ENCODE results near the gene ADCY9.
"Not testable (repeated sequence)": the region's sequence is repeated elsewhere in the genome, so short reads cannot be mapped to it uniquely, and the experiment has no call there.

The ADCY9 gene

GRCh38 chr16:3946604-3947180 is 169.6 kb downstream of the ADCY9 start:
- H3K4me3 ChIP-seq (ENCODE audit: low read depth, low read length): no peak overlapping the region
- no peaks in the 10 kb centered on the region for H3K27me3 ChIP-seq (ENCODE audit: control insufficient read depth, insufficient read depth, low read length)
- no peak overlapping the region for H3K9ac ChIP-seq (ENCODE audit: low read depth, low read length)
- no peaks in the 10 kb centered on the region for H3K4me1 ChIP-seq (ENCODE audit: control insufficient read depth, insufficient read depth, low read length)
- no peaks in the 10 kb centered on the region for H3K36me3 ChIP-seq (ENCODE audit: control insufficient read depth, insufficient read depth, low read length)
- H3K9me3 ChIP-seq (ENCODE audit: control insufficient read depth, insufficient read depth, low read length): no peaks in the 10 kb centered on the region

DNA sequence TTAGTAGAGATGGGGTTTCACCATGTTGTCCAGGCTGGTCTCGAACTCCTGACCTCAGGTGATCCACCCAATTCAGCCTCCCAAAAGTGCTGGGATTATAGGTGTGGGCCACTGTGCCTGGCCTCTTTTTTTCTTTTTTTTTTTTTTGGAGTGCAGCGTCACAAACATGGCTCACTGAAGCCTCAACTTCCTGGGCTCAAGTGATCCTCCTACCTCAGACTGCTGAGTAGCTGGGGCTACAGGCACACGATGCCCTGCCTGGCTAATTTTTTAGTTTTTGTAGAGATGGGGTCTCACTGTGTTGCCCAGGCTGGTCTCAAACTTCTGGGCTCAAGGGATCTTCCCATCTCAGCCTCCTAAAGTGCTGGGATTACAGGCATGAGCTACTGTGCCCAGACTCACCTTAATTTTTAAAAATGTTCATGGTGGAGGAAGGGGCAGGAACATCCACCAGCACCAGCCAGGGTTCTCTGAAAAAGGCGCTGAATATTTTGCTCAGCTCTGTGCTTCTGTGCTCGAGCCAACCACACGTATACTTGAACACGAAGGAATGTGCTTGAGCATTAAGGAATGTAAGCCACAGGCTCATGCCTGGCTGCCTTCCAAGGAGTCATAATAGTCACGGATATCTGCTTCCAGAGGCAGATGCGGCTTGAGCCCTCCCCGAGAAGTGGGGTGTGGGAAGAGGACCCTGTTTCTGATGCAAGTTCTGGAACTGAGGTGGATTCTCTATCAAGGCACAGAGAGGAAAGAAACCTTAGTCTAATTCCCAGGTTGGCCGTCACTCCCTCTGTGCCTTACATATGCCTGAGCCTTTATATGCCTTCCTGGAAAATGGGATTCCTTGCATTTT is 170.3 kb downstream of the ADCY9 start:
- no peaks in the 10 kb centered on the region for H3K9me3 ChIP-seq (ENCODE audit: control insufficient read depth, insufficient read depth, low read length)
- no peaks in the 10 kb centered on the region for H3K4me1 ChIP-seq (ENCODE audit: control insufficient read depth, insufficient read depth, low read length)
- no peaks in the 10 kb centered on the region for H3K27me3 ChIP-seq (ENCODE audit: control insufficient read depth, insufficient read depth, low read length)
- H3K4me3 ChIP-seq (ENCODE audit: low read depth, low read length): no peak overlapping the region
- H3K36me3 ChIP-seq (ENCODE audit: control insufficient read depth, insufficient read depth, low read length): no peaks in the 10 kb centered on the region
- no peak overlapping the region for H3K9ac ChIP-seq (ENCODE audit: low read depth, low read length)

- H3K36me3 ChIP-seq (ENCODE audit: control insufficient read depth, insufficient read depth, low read length); H3K9me3 ChIP-seq (ENCODE audit: control insufficient read depth, insufficient read depth, low read length); H3K4me3 ChIP-seq (ENCODE audit: low read depth, low read length); H3K9ac ChIP-seq (ENCODE audit: low read depth, low read length); H3K27me3 ChIP-seq (ENCODE audit: control insufficient read depth, insufficient read depth, low read length); H3K4me1 ChIP-seq (ENCODE audit: control insufficient read depth, insufficient read depth, low read length): not testable (repeated sequence)
Observed at GRCh38 chr16:3944457-3944856, 171.8 kb downstream of the ADCY9 start.

- not testable (repeated sequence) for H3K27me3 ChIP-seq (ENCODE audit: control insufficient read depth, insufficient read depth, low read length); H3K4me3 ChIP-seq (ENCODE audit: low read depth, low read length); H3K4me1 ChIP-seq (ENCODE audit: control insufficient read depth, insufficient read depth, low read length); H3K36me3 ChIP-seq (ENCODE audit: control insufficient read depth, insufficient read depth, low read length); H3K9me3 ChIP-seq (ENCODE audit: control insufficient read depth, insufficient read depth, low read length); H3K9ac ChIP-seq (ENCODE audit: low read depth, low read length)
Observed at GRCh38 chr16:3942146-3942545, 174.1 kb downstream of the ADCY9 start.

DNA sequence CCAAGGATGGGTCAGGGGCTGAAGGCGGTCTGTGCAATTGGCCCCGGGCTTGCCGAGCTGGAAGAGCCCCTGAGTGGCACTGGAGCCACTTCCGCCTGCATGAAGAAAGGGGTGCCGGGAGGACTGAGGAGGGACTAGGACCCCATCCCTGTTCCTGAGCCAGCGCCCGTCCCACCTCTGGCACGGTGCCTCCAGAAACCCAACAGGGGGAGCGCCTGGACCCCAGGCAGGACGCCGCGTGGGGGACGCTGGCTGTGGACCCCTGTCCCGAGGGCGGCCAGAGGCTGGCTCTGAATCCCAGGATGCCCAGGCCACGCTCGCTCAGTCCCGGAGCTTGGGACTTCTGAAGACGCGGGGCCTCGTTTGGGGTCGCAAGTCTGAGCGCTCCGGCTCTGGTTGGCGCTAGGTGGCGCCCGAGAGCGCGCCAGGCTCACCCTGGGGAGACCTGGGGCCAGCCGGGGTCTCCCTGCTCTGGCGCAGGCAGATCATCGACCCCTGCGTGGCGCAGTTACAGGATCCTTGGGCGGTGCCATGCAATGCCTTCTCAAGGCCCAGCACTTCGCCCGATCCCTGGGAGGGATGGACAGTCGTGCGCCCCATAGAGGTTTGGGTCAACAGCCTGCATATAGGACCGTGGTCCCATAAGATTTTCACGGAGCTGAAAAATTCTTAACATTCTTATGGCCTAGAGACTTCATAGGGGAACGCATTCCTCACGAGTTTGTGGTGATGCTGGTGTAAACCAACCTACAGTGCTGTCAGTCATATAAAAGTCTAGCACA is 177.2 kb downstream of the ADCY9 start:
- no peaks in the 10 kb centered on the region for H3K9me3 ChIP-seq (ENCODE audit: control insufficient read depth, insufficient read depth, low read length)
- no peaks in the 10 kb centered on the region for H3K36me3 ChIP-seq (ENCODE audit: control insufficient read depth, insufficient read depth, low read length)
- no peaks in the 10 kb centered on the region for H3K27me3 ChIP-seq (ENCODE audit: control insufficient read depth, insufficient read depth, low read length)
- peaks cover 2% of the 10 kb centered on the region for H3K4me1 ChIP-seq (ENCODE audit: control insufficient read depth, insufficient read depth, low read length)
- no peak overlapping the region for H3K9ac ChIP-seq (ENCODE audit: low read depth, low read length)
- peak overlapping the region; percentile 41 for H3K4me3 ChIP-seq (ENCODE audit: low read depth, low read length)

GRCh38 chr16:3938471-3938842 is 177.8 kb downstream of the ADCY9 start:
- H3K4me1 ChIP-seq (ENCODE audit: control insufficient read depth, insufficient read depth, low read length): peaks cover 2% of the 10 kb centered on the region
- no peak overlapping the region for H3K9ac ChIP-seq (ENCODE audit: low read depth, low read length)
- H3K4me3 ChIP-seq (ENCODE audit: low read depth, low read length): peak overlapping the region; percentile 41
- H3K27me3 ChIP-seq (ENCODE audit: control insufficient read depth, insufficient read depth, low read length): no peaks in the 10 kb centered on the region
- no peaks in the 10 kb centered on the region for H3K9me3 ChIP-seq (ENCODE audit: control insufficient read depth, insufficient read depth, low read length)
- H3K36me3 ChIP-seq (ENCODE audit: control insufficient read depth, insufficient read depth, low read length): no peaks in the 10 kb centered on the region

DNA sequence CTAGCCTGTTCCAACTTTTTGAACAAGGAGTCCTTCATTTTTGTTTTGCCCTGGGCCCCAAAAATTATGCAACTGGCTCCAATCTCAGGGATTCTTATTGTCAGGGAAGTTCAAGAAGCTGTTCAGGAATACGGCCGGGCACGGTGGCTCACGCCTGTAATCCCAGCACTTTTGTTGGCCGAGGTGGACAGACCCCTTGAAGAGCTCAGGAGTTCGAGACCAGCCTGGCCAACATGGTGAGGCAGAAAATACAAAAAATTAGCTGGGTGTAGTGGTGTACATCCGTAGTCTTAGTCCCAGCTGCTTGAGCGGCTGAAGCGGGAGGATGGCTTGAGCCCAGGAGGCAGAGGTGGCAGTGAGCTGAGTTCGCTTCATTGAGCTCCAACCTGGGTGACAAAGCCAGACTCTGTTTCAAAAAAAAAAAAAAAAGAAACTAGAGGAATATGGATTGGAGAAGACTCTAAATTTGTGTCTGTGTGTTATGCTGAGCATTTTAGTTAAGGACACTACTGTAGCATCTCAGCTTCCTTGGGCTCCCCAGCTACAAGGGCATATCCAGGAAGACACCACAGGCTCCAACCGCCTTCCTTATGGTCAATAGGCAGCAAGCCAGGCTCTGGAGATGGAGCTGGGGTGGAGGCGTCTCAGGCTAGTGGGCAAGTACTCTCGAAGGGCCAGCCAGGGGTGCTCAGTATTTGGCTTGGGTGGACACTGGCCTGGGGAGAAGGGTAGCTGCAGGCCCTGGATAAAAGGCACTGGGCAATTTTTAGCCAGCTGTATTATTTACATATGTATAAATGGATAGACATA is 179.0 kb downstream of the ADCY9 start:
- no peaks in the 10 kb centered on the region for H3K27me3 ChIP-seq (ENCODE audit: control insufficient read depth, insufficient read depth, low read length)
- no peak overlapping the region for H3K4me3 ChIP-seq (ENCODE audit: low read depth, low read length)
- H3K9ac ChIP-seq (ENCODE audit: low read depth, low read length): no peak overlapping the region
- no peaks in the 10 kb centered on the region for H3K36me3 ChIP-seq (ENCODE audit: control insufficient read depth, insufficient read depth, low read length)
- no peaks in the 10 kb centered on the region for H3K9me3 ChIP-seq (ENCODE audit: control insufficient read depth, insufficient read depth, low read length)
- H3K4me1 ChIP-seq (ENCODE audit: control insufficient read depth, insufficient read depth, low read length): peaks cover 2% of the 10 kb centered on the region

GRCh38 chr16:3935921-3936320 is 180.3 kb downstream of the ADCY9 start:
- Histone ChIP-seq H3K9ac (ENCODE audit: low read depth, low read length) (no peak overlapping the region), H3K9me3 (ENCODE audit: control insufficient read depth, insufficient read depth, low read length) (no peaks in the 10 kb centered on the region)

DNA sequence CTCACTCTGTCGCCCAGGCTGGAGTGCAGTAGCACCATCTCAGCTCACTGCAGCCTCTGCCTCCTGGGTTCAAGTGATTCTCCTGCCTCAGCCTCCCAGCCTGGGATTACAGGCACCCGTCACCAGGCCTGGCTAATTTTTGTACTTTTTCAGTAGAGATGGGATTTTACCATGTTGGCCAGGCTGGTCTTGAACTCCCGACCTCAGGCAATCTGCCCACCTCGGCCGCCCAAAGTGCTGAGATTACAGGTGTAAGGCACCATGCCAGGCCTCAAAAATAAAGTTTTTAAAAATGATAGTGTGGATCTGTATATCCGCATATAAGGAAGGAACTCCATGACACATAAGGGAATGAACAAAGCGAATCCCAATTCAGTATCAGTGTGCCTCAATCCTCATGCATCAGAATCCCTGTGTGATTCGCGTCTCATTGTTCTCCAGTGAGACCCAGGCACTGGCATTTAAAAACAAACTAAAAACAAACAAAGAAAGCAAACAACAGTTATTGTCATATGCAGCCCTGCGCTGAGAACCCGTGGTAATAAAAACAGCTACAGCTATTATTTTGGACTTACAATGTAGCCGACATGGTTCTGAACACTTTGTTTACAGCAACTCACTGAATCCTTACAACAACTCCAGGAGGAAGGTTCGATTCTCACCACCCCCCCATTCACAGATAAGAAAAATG is 181.6 kb downstream of the ADCY9 start:
- Histone ChIP-seq H3K27me3 (ENCODE audit: control insufficient read depth, insufficient read depth, low read length) (no peaks in the 10 kb centered on the region), H3K36me3 (ENCODE audit: control insufficient read depth, insufficient read depth, low read length) (no peaks in the 10 kb centered on the region), H3K9ac (ENCODE audit: low read depth, low read length) (no peak overlapping the region), H3K9me3 (ENCODE audit: control insufficient read depth, insufficient read depth, low read length) (no peaks in the 10 kb centered on the region), H3K4me1 (ENCODE audit: control insufficient read depth, insufficient read depth, low read length) (peaks cover 2% of the 10 kb centered on the region), H3K4me3 (ENCODE audit: low read depth, low read length) (no peak overlapping the region)

More at GRCh38 chr16:3935921-3936320, 180.3 kb downstream of the ADCY9 start:
- H3K4me1 ChIP-seq (ENCODE audit: control insufficient read depth, insufficient read depth, low read length): peaks cover 2% of the 10 kb centered on the region
- no peaks in the 10 kb centered on the region for H3K36me3 ChIP-seq (ENCODE audit: control insufficient read depth, insufficient read depth, low read length)
- H3K27me3 ChIP-seq (ENCODE audit: control insufficient read depth, insufficient read depth, low read length): no peaks in the 10 kb centered on the region
- no peak overlapping the region for H3K4me3 ChIP-seq (ENCODE audit: low read depth, low read length)

GRCh38 chr16:3927147-3927546 is 189.1 kb downstream of the ADCY9 start:
- H3K4me3 ChIP-seq (ENCODE audit: low read depth, low read length); H3K36me3 ChIP-seq (ENCODE audit: control insufficient read depth, insufficient read depth, low read length); H3K27me3 ChIP-seq (ENCODE audit: control insufficient read depth, insufficient read depth, low read length); H3K9me3 ChIP-seq (ENCODE audit: control insufficient read depth, insufficient read depth, low read length); H3K9ac ChIP-seq (ENCODE audit: low read depth, low read length); H3K4me1 ChIP-seq (ENCODE audit: control insufficient read depth, insufficient read depth, low read length): not testable (repeated sequence)

- no peak overlapping the region for H3K9ac ChIP-seq (ENCODE audit: low read depth, low read length)
- H3K36me3 ChIP-seq (ENCODE audit: control insufficient read depth, insufficient read depth, low read length): no peaks in the 10 kb centered on the region
- no peaks in the 10 kb centered on the region for H3K9me3 ChIP-seq (ENCODE audit: control insufficient read depth, insufficient read depth, low read length)
- H3K27me3 ChIP-seq (ENCODE audit: control insufficient read depth, insufficient read depth, low read length): no peaks in the 10 kb centered on the region
- H3K4me1 ChIP-seq (ENCODE audit: control insufficient read depth, insufficient read depth, low read length): no peaks in the 10 kb centered on the region
- H3K4me3 ChIP-seq (ENCODE audit: low read depth, low read length): no peak overlapping the region
Observed at GRCh38 chr16:3924763-3925162, 191.5 kb downstream of the ADCY9 start.

Measured in iPS-15b (cell line).